Prostate gland (tissue), 2 donors: ENCODE measurements around the gene MRPL54. TPM values are rescaled to one million over a fixed set of nuclear protein-coding genes. Genes with fewer than 3 reads are reported as not detected.

ENCODE experiments used
- DNase-seq: peaks from one replicate; pipeline ENCODE4 v3.0.0-alpha.2; 2019; ENCODE audit warnings: low spot score
- H3K27ac ChIP-seq, 2 donors: fragments of 200-600 bp; sonication (generic); 2 replicates each; pipeline ENCODE4 v1.5.1; 2017 to 2019
- H3K27me3 ChIP-seq: fragments of 200-600 bp; sonication (generic); replicated peaks from 2 replicates; pipeline ENCODE4 v1.5.1; 2019; ENCODE audit not compliant: insufficient read depth
- H3K36me3 ChIP-seq, 2 donors: fragments of 200-600 bp; sonication (generic); 1 replicate in 1 of 2; 2 replicates in 1 of 2; pipeline versions ENCODE4 v1.5.1 to v1.8.1; 2017 to 2019
- H3K4me1 ChIP-seq: fragments of 200-600 bp; sonication (generic); replicated peaks from 2 replicates; pipeline ENCODE4 v1.5.1; 2019
- H3K4me3 ChIP-seq, 2 donors: fragments of 200-600 bp; sonication (generic); 2 replicates each; pipeline ENCODE4 v1.5.1; 2017 to 2019
- H3K9me3 ChIP-seq: fragments of 200-600 bp; sonication (generic); 2 replicates; pipeline ENCODE4 v1.5.1; 2017
- CTCF ChIP-seq, 4 experiments: fragments of 200-600 bp in 2 of 4; fragments of 450-650 bp in 2 of 4; sonication (generic) in 2 of 4; IDR thresholded peaks; 1 replicate in 3 of 4; 2 replicates in 1 of 4; pipeline ENCODE4 v1.5.1; 2016 to 2019; ENCODE audit warnings: antibody characterized with exemption in 4 of 4, mild to moderate bottlenecking in 2 of 4, moderate library complexity in 2 of 4
- POLR2A ChIP-seq: fragments of 450-650 bp; IDR thresholded peaks from one replicate; pipeline ENCODE4 v1.6.1; 2016; ENCODE audit warnings: antibody characterized with exemption, mild to moderate bottlenecking
- POLR2AphosphoS5 ChIP-seq: sonication (generic); formaldehyde crosslinking; IDR thresholded peaks from one replicate; pipeline ENCODE4 v1.6.1; 2017; ENCODE audit warnings: antibody characterized with exemption
- WGBS: methylation state at CpG from one replicate; pipeline ENCODE4 v1.1.5; 2018; 5-methylcytosine and 5-hydroxymethylcytosine counted together
- intact Hi-C: fragments of 100-400 bp; cut with DNase I; formaldehyde crosslinking; loops from one replicate; pipeline ENCODE4 v1.14.2; 2022
- total RNA-seq, 2 donors: library from RNA; depleted of rRNA; stranded (reverse); fragments of >200 nt; gene quantifications; one replicate each; pipeline ENCODE4 v1.1.0, GENCODE V29; 2016

The MRPL54 gene
- total RNA-seq, 2 donors from 2014 or later = 69.7 to 105 TPM

- Histone ChIP-seq H3K27me3 (peaks cover 2% of the 10 kb centered on the region), H3K4me3 (no peak overlapping the region), H3K4me1 (no peaks in the 10 kb centered on the region), H3K27ac (no peak overlapping the region), H3K9me3 (no peaks in the 10 kb centered on the region), H3K36me3 (no peaks in the 10 kb centered on the region)
- intact Hi-C loops = no loop called here
- DNase-seq = no peak
- TF ChIP-seq POLR2A (no peak), POLR2AphosphoS5 (no peak), CTCF (IDR thresholded peaks at IDR 0.05) (no peak)
- 24% methylated on average over 25 of the region's 25 CpGs for WGBS
Observed at GRCh38 chr19:3784607-3785450, 22.3 kb downstream of the MRPL54 start.

GRCh38 chr19:3785451-3785937 is 23.0 kb downstream of the MRPL54 start:
- peaks cover 2% of the 10 kb centered on the region for H3K27me3 ChIP-seq
- DNase-seq = no peak
- H3K4me1 ChIP-seq = no peaks in the 10 kb centered on the region
- TF ChIP-seq CTCF (IDR thresholded peaks at IDR 0.05) (no peak), POLR2AphosphoS5 (no peak), POLR2A (no peak)
- no peaks in the 10 kb centered on the region for H3K36me3 ChIP-seq
- H3K9me3 ChIP-seq = no peaks in the 10 kb centered on the region
- intact Hi-C loops = no loop called here
- H3K4me3 ChIP-seq = peak overlapping the region; percentile 27 to 32
- no peak overlapping the region for H3K27ac ChIP-seq
- WGBS = under 1% methylated on average over 31 of the region's 47 CpGs

GRCh38 chr19:3785938-3786824 is 23.7 kb downstream of the MRPL54 start, which contains the start of gene MATK:
MATK (minus strand) TSS chr19:3786381; CDS start chr19:3785135, 1,246 bp downstream.
- no peak for TF ChIP-seq POLR2AphosphoS5
- TF ChIP-seq CTCF (IDR thresholded peaks at IDR 0.05) = no peak
- TF ChIP-seq POLR2A = no peak
- no peaks in the 10 kb centered on the region for H3K36me3 ChIP-seq
- peaks cover 2% of the 10 kb centered on the region for H3K27me3 ChIP-seq
- WGBS = 24% methylated on average over 11 of the region's 101 CpGs
- DNase-seq = no peak
- peak within 1 kb of the TSS; percentile 27 to 32 for H3K4me3 ChIP-seq
- no peaks in the 10 kb centered on the region for H3K9me3 ChIP-seq
- no peak within 1 kb of the TSS for H3K27ac ChIP-seq
- intact Hi-C loops = no loop called here
- no peaks in the 10 kb centered on the region for H3K4me1 ChIP-seq

- WGBS = 50% methylated on average over 16 of the region's 16 CpGs
- no peak for TF ChIP-seq POLR2A
- TF ChIP-seq CTCF (IDR thresholded peaks at IDR 0.05) = no peak
- no peak for TF ChIP-seq POLR2AphosphoS5
- Histone ChIP-seq H3K27ac (no peak overlapping the region), H3K27me3 (no peaks in the 10 kb centered on the region), H3K4me3 (no peak overlapping the region), H3K4me1 (no peaks in the 10 kb centered on the region), H3K36me3 (no peaks in the 10 kb centered on the region), H3K9me3 (no peaks in the 10 kb centered on the region)
- no peak for DNase-seq
- intact Hi-C loops = no loop called here
Observed at GRCh38 chr19:3788996-3789778, 26.7 kb downstream of the MRPL54 start.
